AG09319 (cell line): Measurements from ENCODE around the gene SYVN1.
"Not testable (repeated sequence)": the region's sequence is repeated elsewhere in the genome, so short reads cannot be mapped to it uniquely, and the experiment has no call there.

Source experiments
- DNase-seq: peaks from one replicate; pipeline ENCODE4 v3.0.0-alpha.2; 2010; ENCODE audit warnings: low read depth; ENCODE audit errors: extremely low read depth
- TF ChIP-seq, protein P1 (sequence below): IDR thresholded peaks from 2 replicates; pipeline ENCODE4 v1.5.1; 2011; ENCODE audit warnings: low read depth, mild to moderate bottlenecking, inconsistent platforms, low read length, moderate library complexity

The SYVN1 gene

DNA sequence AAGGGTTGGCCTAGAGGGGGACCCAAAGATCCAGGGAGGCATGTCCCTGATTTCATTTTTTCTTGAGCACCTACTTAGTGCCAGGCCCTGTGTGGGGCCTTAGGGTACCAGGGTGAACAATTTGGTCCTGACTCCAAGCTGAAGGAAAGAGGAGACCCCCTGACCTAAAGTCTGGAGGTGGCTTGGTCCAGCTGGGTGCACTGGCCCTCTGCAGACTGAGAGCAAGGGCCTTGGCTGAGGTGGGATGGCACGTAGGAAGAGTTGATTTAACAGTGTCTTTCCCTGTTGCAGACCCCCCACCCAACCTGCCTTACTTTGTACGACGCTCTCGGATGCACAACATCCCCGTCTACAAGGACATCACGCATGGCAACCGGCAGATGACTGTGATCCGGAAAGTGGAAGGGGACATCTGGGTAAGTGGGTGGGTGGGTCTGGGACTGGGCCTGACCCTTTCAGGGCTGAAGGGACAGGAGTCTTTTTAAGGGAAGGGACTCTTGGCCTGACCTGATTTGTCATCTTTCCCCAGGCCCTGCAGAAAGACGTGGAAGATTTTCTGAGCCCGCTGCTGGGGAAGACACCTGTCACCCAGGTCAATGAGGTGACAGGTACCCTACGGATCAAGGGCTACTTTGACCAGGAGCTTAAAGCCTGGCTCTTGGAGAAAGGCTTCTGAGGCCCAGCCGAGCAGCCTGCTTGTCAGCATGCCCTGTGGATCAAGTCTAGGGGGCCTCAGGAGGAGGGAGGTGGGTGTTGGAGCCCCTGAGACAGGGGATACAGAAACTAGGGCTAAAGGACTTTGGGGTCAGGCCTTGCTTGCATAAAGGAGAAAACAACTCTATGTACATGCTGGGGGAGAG, 8.9 kb downstream of the SYVN1 start:
- TF ChIP-seq, protein P1, sequence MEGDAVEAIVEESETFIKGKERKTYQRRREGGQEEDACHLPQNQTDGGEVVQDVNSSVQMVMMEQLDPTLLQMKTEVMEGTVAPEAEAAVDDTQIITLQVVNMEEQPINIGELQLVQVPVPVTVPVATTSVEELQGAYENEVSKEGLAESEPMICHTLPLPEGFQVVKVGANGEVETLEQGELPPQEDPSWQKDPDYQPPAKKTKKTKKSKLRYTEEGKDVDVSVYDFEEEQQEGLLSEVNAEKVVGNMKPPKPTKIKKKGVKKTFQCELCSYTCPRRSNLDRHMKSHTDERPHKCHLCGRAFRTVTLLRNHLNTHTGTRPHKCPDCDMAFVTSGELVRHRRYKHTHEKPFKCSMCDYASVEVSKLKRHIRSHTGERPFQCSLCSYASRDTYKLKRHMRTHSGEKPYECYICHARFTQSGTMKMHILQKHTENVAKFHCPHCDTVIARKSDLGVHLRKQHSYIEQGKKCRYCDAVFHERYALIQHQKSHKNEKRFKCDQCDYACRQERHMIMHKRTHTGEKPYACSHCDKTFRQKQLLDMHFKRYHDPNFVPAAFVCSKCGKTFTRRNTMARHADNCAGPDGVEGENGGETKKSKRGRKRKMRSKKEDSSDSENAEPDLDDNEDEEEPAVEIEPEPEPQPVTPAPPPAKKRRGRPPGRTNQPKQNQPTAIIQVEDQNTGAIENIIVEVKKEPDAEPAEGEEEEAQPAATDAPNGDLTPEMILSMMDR = no peak
- no peak for DNase-seq

DNA sequence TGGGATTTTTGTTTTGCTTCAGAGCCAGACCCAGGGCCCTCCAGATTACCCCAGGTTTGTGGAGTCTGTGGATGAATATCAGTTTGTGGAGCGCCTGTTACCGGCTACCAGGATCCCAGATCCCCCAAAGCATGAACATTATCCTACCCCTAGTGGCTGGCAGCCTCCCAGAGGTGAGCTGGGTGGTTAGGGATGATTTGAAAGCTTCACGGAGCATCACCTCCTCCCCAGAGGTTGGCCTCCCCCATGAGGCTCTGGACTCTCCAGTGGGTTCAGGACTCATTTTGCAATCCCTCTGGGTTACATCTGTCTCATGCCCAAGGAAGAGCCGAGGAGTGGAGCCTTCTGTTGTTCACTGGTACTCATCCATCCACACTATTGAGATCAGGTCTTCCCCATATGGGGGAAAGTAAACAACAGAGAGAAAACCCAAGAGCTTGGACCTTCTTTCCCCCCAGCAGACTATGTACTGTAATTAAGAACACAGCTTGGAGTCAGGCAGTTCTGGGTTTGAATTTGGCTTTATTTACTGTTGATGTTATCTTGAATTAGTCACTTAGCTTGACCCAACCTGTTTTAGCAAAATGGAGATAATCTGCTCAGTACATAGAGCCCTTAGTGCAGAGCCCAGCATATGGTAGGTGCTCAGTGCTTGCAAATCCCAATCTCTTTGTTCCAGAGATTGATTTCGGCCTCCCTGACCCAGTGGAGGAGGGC, 9.7 kb downstream of the SYVN1 start:
- DNase-seq = no peak
- TF ChIP-seq, protein P1 = no peak

GRCh38 chr11:65121865-65122696, 12.2 kb downstream of the SYVN1 start, which contains the start of the genes FAU and MRPL49:
Gene FAU, minus strand, starts transcription at chr11:65122134. Its CDS starts 321 bp downstream, at chr11:65121813.
Gene MRPL49, plus strand, starts transcription at chr11:65122321. Its CDS starts 26 bp downstream, at chr11:65122347.
- TF ChIP-seq, protein P1 = no peak
- peak; percentile 88 for DNase-seq

DNA sequence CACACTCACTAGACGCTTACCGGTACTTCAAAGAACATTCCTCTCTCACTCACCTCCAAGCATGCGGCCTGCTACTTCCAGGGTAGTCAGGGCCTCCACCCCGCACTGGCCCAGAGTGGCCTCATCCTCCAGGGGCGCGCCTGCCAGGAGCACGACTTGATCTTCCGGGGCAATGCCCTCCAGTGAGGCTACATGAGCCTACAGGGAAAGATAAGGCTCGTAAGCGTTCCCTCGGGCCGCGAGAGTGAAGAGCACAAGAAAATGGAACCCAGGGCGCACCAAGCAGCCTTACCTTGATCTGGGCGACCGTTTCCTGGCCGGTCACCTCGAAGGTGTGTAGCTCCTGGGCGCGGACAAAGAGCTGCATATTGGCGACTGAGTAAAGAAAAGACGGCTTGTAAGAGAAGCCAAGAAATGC, 12.9 kb downstream of the SYVN1 start:
- TF ChIP-seq, protein P1 = no peak
- DNase-seq = no peak

- TF ChIP-seq, protein P1 = no peak
These were observed 13.5 kb downstream of the SYVN1 start for GRCh38 chr11:65120831-65121230.

DNA sequence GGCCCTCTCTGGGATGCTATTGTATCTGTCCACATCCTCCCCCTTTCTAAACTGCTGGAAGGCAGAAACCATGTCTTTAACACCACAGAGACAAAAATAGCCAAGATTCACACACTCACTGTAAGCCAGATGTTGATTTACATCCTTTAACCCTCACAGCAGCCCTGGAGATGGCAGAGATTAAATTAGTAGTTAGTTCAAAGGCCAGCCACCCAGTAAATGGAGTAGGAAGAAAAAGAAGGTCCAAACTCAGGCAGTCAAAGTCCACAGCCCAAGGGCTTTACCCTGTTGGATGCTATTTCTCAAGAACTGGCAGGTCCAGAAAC, 14.7 kb downstream of the SYVN1 start:
- TF ChIP-seq, protein P1 = no peak
- DNase-seq = no peak

More at GRCh38 chr11:65120831-65121230, 13.5 kb downstream of the SYVN1 start:
- DNase-seq = no peak

DNA sequence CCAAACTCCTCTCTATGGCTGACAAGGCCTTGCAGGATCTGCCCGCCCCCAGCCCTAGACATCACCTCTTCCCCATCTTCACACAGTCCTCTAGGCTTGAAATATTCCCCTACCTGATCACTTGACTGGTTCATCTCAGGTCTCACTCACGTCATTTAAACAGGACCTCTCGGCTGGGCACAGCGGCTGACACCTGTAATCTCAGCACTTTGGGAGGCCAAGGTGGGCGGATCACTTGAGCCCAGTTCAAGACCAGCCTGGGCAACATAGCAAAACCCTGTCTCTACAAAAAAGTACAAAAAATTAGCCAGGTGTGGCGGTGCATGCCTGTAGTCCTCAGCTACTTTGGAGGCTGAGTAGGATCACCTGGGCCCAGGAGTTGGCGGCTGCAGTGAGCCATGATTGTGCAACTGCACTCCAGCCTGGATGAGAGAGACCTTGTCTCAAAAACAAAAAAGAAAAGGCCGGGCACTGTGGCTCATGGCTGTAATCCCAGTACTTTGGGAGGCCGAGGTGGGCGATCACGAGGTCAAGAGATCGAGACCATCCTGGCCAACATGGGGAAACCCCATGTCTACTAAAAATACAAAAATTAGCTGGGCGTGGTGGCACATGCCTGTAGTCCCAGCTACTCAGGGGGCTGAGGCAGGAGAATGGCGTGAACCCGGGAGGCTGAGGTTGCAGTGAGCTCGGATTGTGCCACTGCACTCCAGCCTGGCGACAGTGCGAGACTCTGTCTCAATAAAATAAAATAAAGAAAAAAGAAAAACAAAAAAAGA, 15.2 kb downstream of the SYVN1 start:
- not testable (repeated sequence) for DNase-seq
